ENCODE data around the gene ZCCHC13. TPM values are rescaled to one million over a fixed set of nuclear protein-coding genes. Genes with fewer than 3 reads are reported as not detected.
"Not testable (repeated sequence)": the region's sequence is repeated elsewhere in the genome, so short reads cannot be mapped to it uniquely, and the experiment has no call there.

Gene ZCCHC13
- total RNA-seq = not detected

DNA sequence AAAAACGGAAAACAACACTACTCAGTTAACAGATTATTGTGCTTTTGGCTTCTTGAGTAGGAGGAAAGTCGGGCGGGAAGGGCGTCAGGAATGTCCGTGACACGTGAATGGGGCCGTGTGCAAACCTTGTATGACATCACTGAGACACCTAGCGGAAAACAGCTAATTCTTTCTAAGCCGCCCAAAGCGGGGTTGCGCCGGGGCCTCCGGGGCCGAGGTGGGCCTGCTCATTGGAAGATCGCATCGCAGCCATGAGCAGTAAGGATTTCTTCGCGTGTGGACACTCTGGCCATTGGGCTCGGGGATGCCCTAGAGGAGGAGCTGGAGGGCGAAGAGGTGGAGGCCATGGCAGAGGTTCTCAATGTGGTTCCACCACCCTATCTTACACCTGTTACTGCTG lies at the start of gene ZCCHC13:
Gene ZCCHC13 (plus strand): TSS at position 165 of the 400 bp plus-strand sequence. CDS start 87 bp downstream, at position 252.
- ChIA-PET POLR2A (no interaction called here), CTCF (no interaction called here)
- H3K27ac Mint-ChIP-seq = no peak within 1 kb of the TSS
- H3K36me3 Mint-ChIP-seq (ENCODE audit: low read depth) = no peaks in the 10 kb centered on the region
- no peak within 1 kb of the TSS for H3K4me3 Mint-ChIP-seq
- H3K27me3 Mint-ChIP-seq (ENCODE audit: low read depth) = peaks cover 4% of the 10 kb centered on the region
- H3K4me1 Mint-ChIP-seq (ENCODE audit: low read depth) = no peaks in the 10 kb centered on the region
- ATAC-seq (no peak), DNase-seq (no peak)
- no peaks in the 10 kb centered on the region for H3K9me3 Mint-ChIP-seq (ENCODE audit: insufficient read depth)

DNA sequence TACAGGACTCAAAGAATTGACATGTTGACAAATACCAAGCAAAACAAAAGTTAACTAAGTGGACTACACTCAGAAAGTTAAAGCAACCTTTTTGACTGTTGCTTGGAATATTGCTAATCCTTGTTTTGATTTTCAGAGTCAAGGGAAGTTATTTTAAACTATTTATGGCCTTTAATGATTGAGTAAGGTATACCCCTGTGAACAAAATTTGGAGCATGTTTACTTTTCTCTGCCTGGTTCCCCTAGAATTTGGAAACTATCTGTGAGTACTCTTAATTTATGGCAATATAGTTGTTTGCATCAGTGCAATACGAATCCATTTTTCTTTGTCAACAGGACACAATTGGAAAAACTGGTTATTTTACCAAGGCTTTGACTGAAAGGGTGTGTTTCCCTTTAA lies 45.9 kb upstream of the ZCCHC13 start:
- H3K4me1 Mint-ChIP-seq (ENCODE audit: low read depth); H3K4me3 Mint-ChIP-seq; ATAC-seq; H3K27me3 Mint-ChIP-seq (ENCODE audit: low read depth); H3K27ac Mint-ChIP-seq; DNase-seq; CTCF ChIA-PET; H3K9me3 Mint-ChIP-seq (ENCODE audit: insufficient read depth); POLR2A ChIA-PET: not testable (repeated sequence)
- H3K36me3 Mint-ChIP-seq (ENCODE audit: low read depth) = peaks cover 52% of the 10 kb centered on the region

DNA sequence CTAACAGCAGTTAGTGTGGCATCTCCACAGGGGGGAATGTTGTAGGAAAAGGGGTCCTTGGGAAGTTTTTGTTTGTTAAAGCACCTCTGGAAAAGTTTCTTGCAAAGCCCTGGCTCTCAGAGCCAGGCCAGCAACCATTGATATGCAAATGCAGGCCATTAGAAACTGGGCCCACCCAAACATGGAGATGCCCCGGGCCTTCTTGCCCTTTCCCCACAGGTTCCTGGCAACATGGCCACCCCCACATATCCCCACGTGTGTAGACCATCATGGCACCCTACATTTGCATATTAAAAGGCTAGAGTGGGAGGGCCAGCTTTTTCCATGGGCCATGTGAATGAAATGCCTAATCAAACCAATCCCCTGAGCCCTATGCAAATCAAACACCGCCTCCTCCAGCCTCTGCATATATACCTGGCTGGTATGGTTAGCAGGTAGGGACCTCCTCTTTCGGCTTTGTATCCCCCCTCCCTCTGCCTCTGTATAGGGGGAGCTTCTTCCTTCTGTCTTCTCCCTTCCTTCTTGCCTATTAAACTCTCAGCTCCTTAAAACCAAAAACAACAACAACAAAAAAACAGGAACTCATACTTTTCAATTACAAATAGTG lies 44.0 kb upstream of the ZCCHC13 start:
- CTCF ChIA-PET = no interaction called here

DNA sequence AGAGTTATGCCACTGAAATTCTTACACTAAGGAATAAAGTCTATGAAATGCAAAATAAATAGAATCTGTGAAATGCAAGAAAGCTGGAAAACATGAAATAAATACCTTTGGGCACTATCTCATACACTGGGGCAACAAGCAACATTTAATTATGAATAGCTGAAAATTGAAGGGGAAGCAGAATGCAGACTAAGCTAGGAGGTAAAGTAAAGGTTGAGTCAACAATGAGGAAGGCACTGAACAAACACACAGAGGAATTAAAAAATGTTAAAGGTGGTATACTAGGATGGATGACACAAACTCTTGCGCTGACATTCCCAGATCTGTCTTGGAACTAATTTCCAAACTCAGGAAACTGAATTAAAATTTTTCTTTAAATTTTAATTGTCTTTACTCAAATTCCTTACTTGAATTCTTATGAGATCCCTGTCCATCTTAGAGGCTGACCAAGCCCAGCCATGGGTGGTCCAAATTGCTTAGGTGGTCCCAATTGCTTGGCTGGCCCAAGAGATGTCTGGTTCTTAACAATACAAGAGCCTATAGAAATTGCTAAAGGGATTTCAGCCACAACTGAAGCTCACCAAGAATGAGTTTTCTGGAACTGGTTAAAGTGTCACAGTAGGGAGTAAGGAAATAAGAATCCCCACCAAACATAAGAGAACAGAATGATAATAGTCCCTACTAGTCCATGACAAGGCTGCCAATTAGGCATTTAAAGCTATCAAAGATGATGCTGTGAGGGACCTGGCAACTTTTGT lies 41.3 kb upstream of the ZCCHC13 start:
- DNase-seq (no peak), ATAC-seq (no peak)
- Mint-ChIP-seq H3K27ac (no peak overlapping the region), H3K9me3 (ENCODE audit: insufficient read depth) (no peaks in the 10 kb centered on the region), H3K4me3 (no peak overlapping the region), H3K27me3 (ENCODE audit: low read depth) (no peaks in the 10 kb centered on the region), H3K36me3 (ENCODE audit: low read depth) (peaks cover 34% of the 10 kb centered on the region), H3K4me1 (ENCODE audit: low read depth) (no peaks in the 10 kb centered on the region)
- ChIA-PET POLR2A (no interaction called here), CTCF (no interaction called here)

More for the DNA sequence above, 44.0 kb upstream of the ZCCHC13 start:
- no peaks in the 10 kb centered on the region for H3K27me3 Mint-ChIP-seq (ENCODE audit: low read depth)
- DNase-seq (no peak), ATAC-seq (no peak)
- peaks cover 49% of the 10 kb centered on the region for H3K36me3 Mint-ChIP-seq (ENCODE audit: low read depth)
- no peaks in the 10 kb centered on the region for H3K9me3 Mint-ChIP-seq (ENCODE audit: insufficient read depth)
- POLR2A ChIA-PET = interaction anchor here (0.6 kb wide), 1 partner anchor 10 kb away, joined by 4 read pairs; no protein-coding TSS in a partner anchor
- no peak overlapping the region for H3K4me3 Mint-ChIP-seq
- H3K4me1 Mint-ChIP-seq (ENCODE audit: low read depth) = no peaks in the 10 kb centered on the region
- no peak overlapping the region for H3K27ac Mint-ChIP-seq

DNA sequence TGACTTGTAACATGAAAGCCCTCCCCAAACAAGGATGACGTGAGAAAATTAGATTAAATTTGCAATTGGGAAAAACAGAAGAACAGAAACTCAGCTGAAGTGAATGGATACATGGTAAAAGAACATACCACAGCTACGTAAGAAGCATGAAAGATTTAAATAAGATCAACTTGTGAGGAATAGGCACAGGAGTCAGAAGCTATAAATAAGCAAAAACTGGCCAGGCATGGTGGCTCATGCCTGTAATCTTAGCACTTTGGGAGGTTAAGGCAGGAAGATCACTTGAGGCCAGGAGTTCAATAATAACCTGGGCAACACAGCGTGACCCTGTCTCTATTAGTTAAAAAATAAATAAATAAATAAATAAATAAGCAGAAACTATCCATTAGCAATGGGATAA lies 33.6 kb upstream of the ZCCHC13 start:
- POLR2A ChIA-PET = no interaction called here
- ATAC-seq = no peak
- H3K27ac Mint-ChIP-seq = no peak overlapping the region
- no peak overlapping the region for H3K4me3 Mint-ChIP-seq
- CTCF ChIA-PET = no interaction called here
- no peak for DNase-seq
- H3K9me3 Mint-ChIP-seq (ENCODE audit: insufficient read depth) = no peaks in the 10 kb centered on the region
- no peaks in the 10 kb centered on the region for H3K4me1 Mint-ChIP-seq (ENCODE audit: low read depth)
- H3K36me3 Mint-ChIP-seq (ENCODE audit: low read depth) = peaks cover 26% of the 10 kb centered on the region
- H3K27me3 Mint-ChIP-seq (ENCODE audit: low read depth) = no peaks in the 10 kb centered on the region

DNA sequence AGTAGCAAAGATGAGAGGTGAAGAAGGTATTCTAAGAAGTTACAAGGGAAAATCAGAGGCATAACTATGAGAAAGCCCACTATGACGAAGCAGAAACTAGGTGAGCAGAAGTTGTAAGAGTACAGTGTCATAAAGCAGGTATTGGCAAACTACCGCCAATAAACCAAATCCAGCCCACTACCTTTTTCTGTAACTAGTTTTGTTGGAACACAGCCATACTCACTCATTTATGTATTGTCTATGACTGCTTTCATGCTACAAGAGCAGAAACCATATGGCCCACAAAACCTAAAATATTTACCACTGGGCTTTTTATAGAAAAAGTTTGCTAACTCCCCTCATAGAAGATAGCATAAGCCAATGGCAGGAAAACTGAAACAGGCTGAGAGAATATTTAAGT lies 31.8 kb upstream of the ZCCHC13 start:
- Mint-ChIP-seq H3K36me3 (ENCODE audit: low read depth) (peaks cover 33% of the 10 kb centered on the region), H3K4me1 (ENCODE audit: low read depth) (no peaks in the 10 kb centered on the region), H3K4me3 (no peak overlapping the region), H3K27ac (no peak overlapping the region), H3K27me3 (ENCODE audit: low read depth) (no peaks in the 10 kb centered on the region), H3K9me3 (ENCODE audit: insufficient read depth) (no peaks in the 10 kb centered on the region)
- ChIA-PET POLR2A (interaction anchor here (1.6 kb wide), 1 partner anchor 13 kb away, joined by 3 read pairs; no protein-coding TSS in a partner anchor), CTCF (interaction anchor here (0.9 kb wide), 1 partner anchor 20 kb away, joined by 4 read pairs; no protein-coding TSS in a partner anchor)
- DNase-seq = no peak
- ATAC-seq = no peak

DNA sequence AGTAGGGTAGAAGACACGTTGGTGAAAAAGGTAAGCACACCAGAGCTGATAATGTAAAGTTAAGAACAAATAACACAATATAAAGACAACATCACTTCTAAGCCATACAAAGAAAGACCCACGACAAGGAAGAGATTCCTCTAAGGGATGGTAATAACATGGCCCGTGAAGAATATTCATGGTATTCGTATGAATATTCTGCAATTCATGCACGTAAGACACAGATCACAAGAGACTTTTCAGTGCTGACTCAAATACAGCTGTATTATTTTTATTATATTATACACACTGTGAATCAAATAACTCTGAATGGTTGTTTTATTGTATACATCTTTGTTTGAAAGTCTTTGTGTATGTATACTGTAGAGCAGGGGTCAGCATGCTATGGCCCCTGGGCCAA lies 29.5 kb upstream of the ZCCHC13 start:
- Mint-ChIP-seq H3K4me3 (no peak overlapping the region), H3K9me3 (ENCODE audit: insufficient read depth) (no peaks in the 10 kb centered on the region), H3K36me3 (ENCODE audit: low read depth) (peaks cover 37% of the 10 kb centered on the region), H3K27ac (no peak overlapping the region), H3K4me1 (ENCODE audit: low read depth) (no peaks in the 10 kb centered on the region), H3K27me3 (ENCODE audit: low read depth) (no peaks in the 10 kb centered on the region)
- ChIA-PET POLR2A (no interaction called here), CTCF (no interaction called here)
- DNase-seq (no peak), ATAC-seq (no peak)

DNA sequence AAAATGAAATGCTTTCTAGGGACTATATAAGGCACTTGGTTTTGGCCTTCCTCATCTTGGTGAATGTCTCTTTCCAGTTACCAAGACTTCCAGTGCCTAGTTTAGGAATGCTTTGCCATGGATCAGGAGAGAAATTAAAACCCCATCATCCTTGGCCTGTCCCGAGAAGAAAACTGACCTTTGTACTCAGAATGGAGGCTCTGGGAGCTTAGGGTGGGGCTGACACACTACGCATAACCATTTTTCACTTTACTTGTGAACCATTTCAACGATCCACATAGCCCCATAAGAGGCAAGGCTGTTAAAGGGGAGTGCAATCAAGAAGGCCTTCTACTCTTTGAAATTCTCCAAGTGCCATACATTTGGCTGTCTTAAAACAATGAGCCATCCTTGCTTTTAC lies 26.7 kb upstream of the ZCCHC13 start:
- Mint-ChIP-seq H3K36me3 (ENCODE audit: low read depth) (peaks cover 34% of the 10 kb centered on the region), H3K4me1 (ENCODE audit: low read depth) (no peaks in the 10 kb centered on the region), H3K9me3 (ENCODE audit: insufficient read depth) (no peaks in the 10 kb centered on the region), H3K27me3 (ENCODE audit: low read depth) (no peaks in the 10 kb centered on the region), H3K4me3 (no peak overlapping the region), H3K27ac (no peak overlapping the region)
- ChIA-PET POLR2A (no interaction called here), CTCF (no interaction called here)
- ATAC-seq = no peak
- no peak for DNase-seq

DNA sequence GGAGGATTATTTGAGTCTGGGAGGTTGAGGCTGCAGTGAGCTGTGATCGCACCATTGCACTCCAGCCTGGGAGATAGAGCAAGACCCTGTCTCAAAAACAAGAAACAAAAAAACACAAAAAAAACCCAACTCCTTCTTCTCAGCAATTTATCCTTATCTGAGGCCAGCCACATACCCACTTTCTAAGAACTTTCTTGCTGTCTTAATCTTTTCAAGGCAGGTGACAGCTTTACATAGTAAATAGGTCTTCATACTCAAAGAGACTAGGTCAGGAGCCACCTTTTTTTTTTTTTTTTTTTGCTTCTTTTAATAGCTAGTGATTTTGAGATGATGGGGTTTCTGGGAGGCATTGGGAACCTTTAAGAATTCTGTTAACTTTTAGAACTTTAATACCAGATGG lies 26.1 kb upstream of the ZCCHC13 start:
- no peak for DNase-seq
- no peaks in the 10 kb centered on the region for H3K4me1 Mint-ChIP-seq (ENCODE audit: low read depth)
- ChIA-PET POLR2A (no interaction called here), CTCF (no interaction called here)
- no peak for ATAC-seq
- peaks cover 34% of the 10 kb centered on the region for H3K36me3 Mint-ChIP-seq (ENCODE audit: low read depth)
- no peaks in the 10 kb centered on the region for H3K27me3 Mint-ChIP-seq (ENCODE audit: low read depth)
- H3K4me3 Mint-ChIP-seq = no peak overlapping the region
- H3K27ac Mint-ChIP-seq = no peak overlapping the region
- H3K9me3 Mint-ChIP-seq (ENCODE audit: insufficient read depth) = no peaks in the 10 kb centered on the region

DNA sequence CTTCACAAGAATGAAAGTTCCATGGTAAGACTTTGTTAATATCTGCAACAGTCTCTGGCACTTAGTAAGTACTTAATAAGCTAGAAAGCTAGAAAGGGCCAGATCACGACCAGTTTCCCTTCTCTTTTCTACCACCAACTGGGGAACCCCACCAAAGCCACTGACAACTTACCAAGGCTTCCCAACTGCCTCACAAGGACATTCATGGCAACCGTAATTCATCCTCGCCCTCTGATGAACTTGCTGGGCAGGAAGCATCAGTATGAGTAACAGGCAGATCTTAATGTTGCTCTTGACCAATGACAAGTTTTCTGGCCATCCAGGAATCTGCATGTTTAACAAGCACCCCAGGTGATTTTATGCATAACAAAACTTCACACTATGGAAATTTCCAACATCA lies 23.2 kb upstream of the ZCCHC13 start:
- Mint-ChIP-seq H3K27me3 (ENCODE audit: low read depth) (no peaks in the 10 kb centered on the region), H3K4me3 (no peak overlapping the region), H3K36me3 (ENCODE audit: low read depth) (peaks cover 30% of the 10 kb centered on the region), H3K9me3 (ENCODE audit: insufficient read depth) (no peaks in the 10 kb centered on the region), H3K27ac (no peak overlapping the region), H3K4me1 (ENCODE audit: low read depth) (peaks cover 2% of the 10 kb centered on the region)
- ChIA-PET POLR2A (no interaction called here), CTCF (no interaction called here)
- ATAC-seq (no peak), DNase-seq (no peak)

DNA sequence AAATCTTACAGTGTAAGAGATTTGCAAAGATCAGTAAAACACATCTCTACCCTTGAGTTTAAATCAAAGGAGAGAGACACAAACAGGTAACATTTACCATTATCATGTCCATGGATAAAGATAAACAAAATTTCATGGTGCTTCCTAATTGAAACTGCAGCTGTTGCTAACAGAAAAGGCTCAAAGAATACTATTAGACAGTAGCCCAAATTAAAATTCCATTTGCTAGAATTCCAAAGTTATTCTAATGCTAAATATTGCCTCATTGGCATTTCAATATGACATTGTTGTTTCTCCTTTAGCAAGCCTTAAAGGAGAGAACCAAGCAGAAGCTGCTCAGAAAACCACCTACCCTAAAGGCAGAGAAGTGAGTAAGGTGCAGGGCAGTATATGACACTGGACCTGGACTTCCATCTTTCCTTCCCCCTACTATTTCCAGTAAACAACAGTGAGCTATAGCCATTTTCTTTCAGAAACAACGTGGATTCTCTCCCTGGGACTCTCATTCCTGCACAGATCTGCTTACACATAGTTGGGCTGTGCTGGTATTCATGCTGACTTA lies 19.5 kb upstream of the ZCCHC13 start:
- H3K9me3 Mint-ChIP-seq (ENCODE audit: insufficient read depth) = no peaks in the 10 kb centered on the region
- no peak for DNase-seq
- no peaks in the 10 kb centered on the region for H3K27me3 Mint-ChIP-seq (ENCODE audit: low read depth)
- ChIA-PET CTCF (no interaction called here), POLR2A (interaction anchor here (0.7 kb wide), 1 partner anchor 12 kb away, joined by 3 read pairs; no protein-coding TSS in a partner anchor)
- H3K4me3 Mint-ChIP-seq = no peak overlapping the region
- peaks cover 12% of the 10 kb centered on the region for H3K4me1 Mint-ChIP-seq (ENCODE audit: low read depth)
- no peak overlapping the region for H3K27ac Mint-ChIP-seq
- peaks cover 42% of the 10 kb centered on the region for H3K36me3 Mint-ChIP-seq (ENCODE audit: low read depth)
- ATAC-seq = no peak

DNA sequence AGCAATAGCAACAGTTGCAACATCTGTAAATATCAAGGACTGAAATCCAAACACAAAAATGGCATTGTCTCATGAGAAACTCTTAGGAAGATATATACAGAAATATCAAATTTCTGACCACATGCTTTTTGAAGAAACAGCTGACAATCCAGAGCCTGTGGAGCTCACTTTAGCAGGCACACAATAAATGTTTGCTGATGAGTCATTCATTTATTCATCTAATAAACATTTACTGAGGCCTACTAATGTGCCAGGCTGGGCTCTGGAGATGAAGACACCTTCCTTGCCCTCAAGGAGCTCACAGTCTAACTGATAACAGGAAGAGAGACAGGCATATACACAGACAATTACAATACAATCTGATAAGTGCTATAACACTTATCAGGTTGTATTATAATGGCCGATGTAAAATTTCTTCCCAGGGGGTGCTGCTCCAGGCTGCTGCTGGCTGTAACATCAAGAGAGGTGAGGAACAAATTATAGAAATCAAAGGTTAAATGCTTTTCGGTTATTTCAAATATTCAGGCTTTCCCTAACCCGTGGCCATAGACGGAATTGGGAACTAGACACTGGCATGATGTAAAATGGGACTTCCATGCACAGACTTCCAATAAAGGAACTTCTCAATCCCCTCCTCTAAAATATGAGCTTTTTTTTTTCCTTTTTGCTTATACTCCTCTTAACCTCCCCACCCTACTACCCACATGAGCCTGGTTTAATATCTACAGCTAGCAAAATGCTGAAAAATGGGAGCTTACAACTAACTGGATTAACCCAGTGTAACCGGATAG lies 16.8 kb upstream of the ZCCHC13 start:
- POLR2A ChIA-PET = interaction anchor here (0.6 kb wide), 1 partner anchor 328 kb away, joined by 3 read pairs; no protein-coding TSS in a partner anchor
- no peak overlapping the region for H3K27ac Mint-ChIP-seq

More for the DNA sequence above, 16.8 kb upstream of the ZCCHC13 start:
- Mint-ChIP-seq H3K4me3 (no peak overlapping the region), H3K36me3 (ENCODE audit: low read depth) (peaks cover 38% of the 10 kb centered on the region), H3K27me3 (ENCODE audit: low read depth) (no peaks in the 10 kb centered on the region), H3K9me3 (ENCODE audit: insufficient read depth) (no peaks in the 10 kb centered on the region), H3K4me1 (ENCODE audit: low read depth) (peaks cover 12% of the 10 kb centered on the region)
- ATAC-seq (no peak), DNase-seq (no peak)
- CTCF ChIA-PET = no interaction called here
